NT2/D1 (cell line): Measurements from ENCODE around the gene LAMP1.

Source experiments
- SUZ12 ChIP-seq: IDR thresholded peaks from 2 replicates; pipeline ENCODE4 v1.6.1; 2011; ENCODE audit not compliant: insufficient read length, insufficient read depth; ENCODE audit errors: extremely low read depth
- ZNF274 ChIP-seq: IDR thresholded peaks from 2 replicates; pipeline ENCODE4 v1.6.1; 2011; ENCODE audit warnings: mild to moderate bottlenecking, low read depth, low read length

- no peak for TF ChIP-seq ZNF274
- no peak for TF ChIP-seq SUZ12
Observed at GRCh38 chr13:113350065-113350937, 53.3 kb downstream of the LAMP1 start.
